HG03025 (cell line): ENCODE data around the gene ARHGAP24.

Experiments used
- ATAC-seq: cut with Tn5 transposase; IDR thresholded peaks from one replicate; pipeline ENCODE4 v1.9.1; 2021; ENCODE audit warnings: mild to moderate bottlenecking, moderate library complexity; ENCODE audit not compliant: unreplicated experiment, low FRiP score

The ARHGAP24 gene

GRCh38 chr4:86035688-86036087 is 560.7 kb downstream of the ARHGAP24 start:
- no peak for ATAC-seq

- no peak for ATAC-seq
These were observed 561.8 kb downstream of the ARHGAP24 start for GRCh38 chr4:86036736-86037135.

GRCh38 chr4:86038037-86038436 is 563.1 kb downstream of the ARHGAP24 start:
- no peak for ATAC-seq

- ATAC-seq: no peak
These were observed 569.0 kb downstream of the ARHGAP24 start for GRCh38 chr4:86043755-86044592.

GRCh38 chr4:86044593-86044985 is 569.6 kb downstream of the ARHGAP24 start:
- no peak for ATAC-seq

GRCh38 chr4:86048426-86048825 is 573.5 kb downstream of the ARHGAP24 start:
- ATAC-seq: no peak

- no peak for ATAC-seq
These were observed 575.5 kb downstream of the ARHGAP24 start for GRCh38 chr4:86050496-86050895.
